ENCODE results near the gene CNMD.
"Not testable (repeated sequence)": the region's sequence is repeated elsewhere in the genome, so short reads cannot be mapped to it uniquely, and the experiment has no call there.

DNA sequence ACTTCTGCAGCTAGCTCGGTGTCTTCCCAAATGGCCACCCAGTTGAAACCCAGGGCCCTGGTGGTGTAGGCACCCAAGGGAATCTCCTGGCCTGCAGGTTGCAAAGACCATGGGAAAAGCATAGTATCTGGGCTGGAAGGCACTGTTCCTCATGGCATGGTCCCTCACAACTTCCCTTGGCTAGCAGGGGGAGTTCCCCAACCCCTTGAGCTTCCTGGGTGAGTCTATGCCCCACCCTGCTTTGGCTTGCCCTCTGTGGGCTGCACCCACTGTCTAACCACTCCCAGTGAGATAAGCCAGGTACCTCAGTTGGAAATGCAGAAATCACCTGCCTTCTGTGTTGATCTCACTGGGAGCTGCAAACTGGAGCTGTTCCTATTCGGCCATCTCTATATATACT lies 18.3 kb downstream of the CNMD start:
- TF ChIP-seq, protein P1, sequence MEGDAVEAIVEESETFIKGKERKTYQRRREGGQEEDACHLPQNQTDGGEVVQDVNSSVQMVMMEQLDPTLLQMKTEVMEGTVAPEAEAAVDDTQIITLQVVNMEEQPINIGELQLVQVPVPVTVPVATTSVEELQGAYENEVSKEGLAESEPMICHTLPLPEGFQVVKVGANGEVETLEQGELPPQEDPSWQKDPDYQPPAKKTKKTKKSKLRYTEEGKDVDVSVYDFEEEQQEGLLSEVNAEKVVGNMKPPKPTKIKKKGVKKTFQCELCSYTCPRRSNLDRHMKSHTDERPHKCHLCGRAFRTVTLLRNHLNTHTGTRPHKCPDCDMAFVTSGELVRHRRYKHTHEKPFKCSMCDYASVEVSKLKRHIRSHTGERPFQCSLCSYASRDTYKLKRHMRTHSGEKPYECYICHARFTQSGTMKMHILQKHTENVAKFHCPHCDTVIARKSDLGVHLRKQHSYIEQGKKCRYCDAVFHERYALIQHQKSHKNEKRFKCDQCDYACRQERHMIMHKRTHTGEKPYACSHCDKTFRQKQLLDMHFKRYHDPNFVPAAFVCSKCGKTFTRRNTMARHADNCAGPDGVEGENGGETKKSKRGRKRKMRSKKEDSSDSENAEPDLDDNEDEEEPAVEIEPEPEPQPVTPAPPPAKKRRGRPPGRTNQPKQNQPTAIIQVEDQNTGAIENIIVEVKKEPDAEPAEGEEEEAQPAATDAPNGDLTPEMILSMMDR (IDR thresholded peaks at IDR 0.05): not testable (repeated sequence)
- not testable (repeated sequence) for TF ChIP-seq JUNB (IDR thresholded peaks at IDR 0.05); FOXS1 (CRISPR knock-in tag; IDR thresholded peaks at IDR 0.05); EP300 (IDR thresholded peaks at IDR 0.05); FOSL2 (IDR thresholded peaks at IDR 0.05); FOSL2 (CRISPR knock-in tag; IDR thresholded peaks at IDR 0.05)
